HG02885 (cell line): ENCODE results near the gene AADACL4.
"Not testable (repeated sequence)": the region's sequence is repeated elsewhere in the genome, so short reads cannot be mapped to it uniquely, and the experiment has no call there.

Source experiments
- ATAC-seq: cut with Tn5 transposase; IDR thresholded peaks from one replicate; pipeline ENCODE4 v1.9.1; 2021; ENCODE audit warnings: mild to moderate bottlenecking; ENCODE audit not compliant: unreplicated experiment, poor library complexity

Gene AADACL4

GRCh38 chr1:12656575-12656974 is 12.7 kb downstream of the AADACL4 start:
- no peak for ATAC-seq

- ATAC-seq: no peak
Measured at GRCh38 chr1:12657060-12657884, 13.4 kb downstream of the AADACL4 start.

GRCh38 chr1:12657885-12658512 is 14.1 kb downstream of the AADACL4 start:
- not testable (repeated sequence) for ATAC-seq

- no peak for ATAC-seq
Measured at GRCh38 chr1:12658531-12659453, 14.9 kb downstream of the AADACL4 start.

GRCh38 chr1:12661606-12662219 is 17.8 kb downstream of the AADACL4 start:
- ATAC-seq: no peak

- no peak for ATAC-seq
Measured at GRCh38 chr1:12662556-12662955, 18.7 kb downstream of the AADACL4 start.

GRCh38 chr1:12665511-12665910 is 21.6 kb downstream of the AADACL4 start:
- no peak for ATAC-seq

- no peak for ATAC-seq
Measured at GRCh38 chr1:12666141-12666735, 22.4 kb downstream of the AADACL4 start.

- no peak for ATAC-seq
Measured at GRCh38 chr1:12669529-12670068, 25.7 kb downstream of the AADACL4 start.

- no peak for ATAC-seq
Measured at GRCh38 chr1:12674358-12674757, 30.5 kb downstream of the AADACL4 start.

GRCh38 chr1:12676122-12676521 is 32.2 kb downstream of the AADACL4 start:
- ATAC-seq: not testable (repeated sequence)

GRCh38 chr1:12677565-12677964 is 33.7 kb downstream of the AADACL4 start:
- ATAC-seq: no peak

GRCh38 chr1:12678350-12678749 is 34.5 kb downstream of the AADACL4 start:
- no peak for ATAC-seq

- no peak for ATAC-seq
Measured at GRCh38 chr1:12678820-12679219, 34.9 kb downstream of the AADACL4 start.

GRCh38 chr1:12690156-12690555 is 46.3 kb downstream of the AADACL4 start:
- no peak for ATAC-seq

- no peak for ATAC-seq
Measured at GRCh38 chr1:12692967-12693782, 49.3 kb downstream of the AADACL4 start.

- no peak for ATAC-seq
Measured at GRCh38 chr1:12696658-12697057, 52.8 kb downstream of the AADACL4 start.

GRCh38 chr1:12697397-12697796 is 53.5 kb downstream of the AADACL4 start:
- ATAC-seq: no peak
